Stimulated activated CD8-positive, alpha-beta memory T cell treated with anti-CD3 and anti-CD28 coated beads, Interleukin-15, amount 100 ng/mL, for 1 hour (primary cell): ENCODE results near the gene ZHX3.
A peak's percentile ranks its signal among the peaks of the same experiment; 100 is the strongest.
"Not testable (repeated sequence)": the region's sequence is repeated elsewhere in the genome, so short reads cannot be mapped to it uniquely, and the experiment has no call there.

Source experiments
- DNase-seq: peaks from one replicate; pipeline ENCODE4 v3.0.0-alpha.2; 2020; ENCODE audit warnings: low read depth

The ZHX3 gene

GRCh38 chr20:41334036-41334435 is 16.5 kb upstream of the ZHX3 start:
- no peak for DNase-seq

- no peak for DNase-seq
Observed at GRCh38 chr20:41331731-41332130, 14.2 kb upstream of the ZHX3 start.

GRCh38 chr20:41330941-41331340 is 13.4 kb upstream of the ZHX3 start:
- DNase-seq: no peak

GRCh38 chr20:41330343-41330720 is 12.8 kb upstream of the ZHX3 start:
- no peak for DNase-seq

- peak; percentile 35 for DNase-seq
Observed at GRCh38 chr20:41329435-41330342, 12.2 kb upstream of the ZHX3 start.

GRCh38 chr20:41327178-41327577 is 9.6 kb upstream of the ZHX3 start:
- no peak for DNase-seq

GRCh38 chr20:41320976-41321375 is 3.4 kb upstream of the ZHX3 start:
- DNase-seq: no peak

GRCh38 chr20:41320441-41320840 is 2.9 kb upstream of the ZHX3 start:
- DNase-seq: no peak

- no peak for DNase-seq
Observed at GRCh38 chr20:41318271-41318649, 729 bp upstream of the ZHX3 start.

- peak; percentile 63 for DNase-seq
Observed at GRCh38 chr20:41316602-41317545, 657 bp downstream of the ZHX3 start.

- no peak for DNase-seq
Observed at GRCh38 chr20:41316051-41316450, 1.5 kb downstream of the ZHX3 start.

- no peak for DNase-seq
Observed at GRCh38 chr20:41314386-41314785, 3.1 kb downstream of the ZHX3 start.

- DNase-seq: not testable (repeated sequence)
Observed at GRCh38 chr20:41312009-41312408, 5.5 kb downstream of the ZHX3 start.

- DNase-seq: no peak
Observed at GRCh38 chr20:41309817-41310216, 7.7 kb downstream of the ZHX3 start.

- no peak for DNase-seq
Observed at GRCh38 chr20:41308726-41309413, 8.7 kb downstream of the ZHX3 start.

GRCh38 chr20:41308290-41308711 is 9.2 kb downstream of the ZHX3 start:
- DNase-seq: no peak

GRCh38 chr20:41307021-41307420 is 10.5 kb downstream of the ZHX3 start:
- no peak for DNase-seq

GRCh38 chr20:41306061-41306727 is 11.3 kb downstream of the ZHX3 start:
- no peak for DNase-seq

GRCh38 chr20:41304424-41305079 is 13.0 kb downstream of the ZHX3 start:
- DNase-seq: no peak

- DNase-seq: no peak
Observed at GRCh38 chr20:41304002-41304401, 13.5 kb downstream of the ZHX3 start.

GRCh38 chr20:41300886-41301285 is 16.6 kb downstream of the ZHX3 start:
- DNase-seq: no peak
